NK-92 (cell line): ENCODE data around the gene MTHFR.

ENCODE experiments used
- DNase-seq: peaks from one replicate; lab custom pipeline; 2025; ENCODE audit not compliant: unreplicated experiment; lab: John Stamatoyannopoulos, UW

The MTHFR gene

GRCh38 chr1:11805422-11806306 is at the start of gene MTHFR, which contains the start of gene CLCN6:
MTHFR (minus strand) TSS chr1:11805964; CDS start chr1:11803116, 2,848 bp downstream.
CLCN6 (plus strand) TSS chr1:11806191; CDS start chr1:11806263, 72 bp downstream.
- DNase-seq, result peak; percentile 94

GRCh38 chr1:11855430-11855829 is 49.7 kb upstream of the MTHFR start:
- no peak for DNase-seq

GRCh38 chr1:11854519-11854918 is 48.8 kb upstream of the MTHFR start:
- no peak for DNase-seq

DNA sequence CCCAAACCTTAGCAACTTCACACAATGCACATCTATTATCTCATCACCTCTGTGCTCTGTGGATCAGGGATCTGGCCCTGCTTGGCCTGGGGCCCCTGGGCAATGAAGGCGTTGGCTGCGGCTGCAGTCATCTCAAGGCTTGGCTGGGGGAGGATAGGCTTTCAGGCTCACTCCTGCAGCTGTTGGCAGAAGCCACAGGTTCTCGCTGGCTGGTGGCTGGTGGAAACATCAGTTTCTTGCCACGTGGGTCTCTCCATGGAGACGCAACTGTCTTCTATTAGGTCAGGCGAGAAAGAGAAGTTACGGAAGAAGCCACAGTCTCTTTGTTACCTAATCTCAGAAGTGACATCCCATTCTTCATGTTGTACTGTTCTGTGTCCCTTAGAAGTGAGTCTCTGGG is 45.4 kb upstream of the MTHFR start:
- DNase-seq, result no peak

GRCh38 chr1:11850156-11850555 is 44.4 kb upstream of the MTHFR start:
- no peak for DNase-seq

GRCh38 chr1:11848373-11848700 is 42.6 kb upstream of the MTHFR start:
- no peak for DNase-seq

GRCh38 chr1:11847667-11848372 is 42.1 kb upstream of the MTHFR start, which contains the start of gene NPPA:
NPPA (minus strand) TSS chr1:11847783; CDS start chr1:11847684, 99 bp downstream.
- no peak for DNase-seq

DNA sequence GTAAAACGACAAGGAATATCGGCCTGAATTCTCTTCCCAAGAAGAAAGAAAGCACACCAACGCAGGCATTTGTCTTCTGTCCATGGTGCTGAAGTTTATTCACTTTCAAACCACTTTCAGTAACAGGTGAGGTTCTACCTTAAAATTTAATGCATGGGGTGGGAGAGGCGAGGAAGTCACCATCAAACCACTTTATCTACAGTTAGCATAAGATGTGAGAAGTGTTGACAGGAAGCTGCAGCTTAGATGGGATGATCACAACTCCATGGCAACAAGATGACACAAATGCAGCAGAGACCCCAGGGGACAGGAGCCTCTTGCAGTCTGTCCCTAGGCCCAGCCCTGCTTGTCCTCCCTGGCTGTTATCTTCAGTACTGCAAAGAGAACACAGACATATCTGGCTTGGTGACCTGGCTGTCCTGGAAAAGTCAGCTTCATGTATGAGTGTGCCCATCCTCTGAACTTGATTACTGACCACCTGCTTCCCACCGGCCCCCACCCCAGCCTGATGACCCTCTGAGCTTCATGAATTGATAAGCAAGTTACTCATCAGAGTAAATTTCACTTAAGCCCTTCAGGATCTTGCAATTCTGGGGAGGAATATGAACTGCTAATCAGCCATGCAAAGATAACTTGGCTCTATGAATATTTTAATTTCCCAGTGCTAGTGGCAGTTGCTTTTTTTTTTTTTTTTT is 40.0 kb upstream of the MTHFR start:
- no peak for DNase-seq

GRCh38 chr1:11842154-11843041 is 36.6 kb upstream of the MTHFR start:
- no peak for DNase-seq

DNA sequence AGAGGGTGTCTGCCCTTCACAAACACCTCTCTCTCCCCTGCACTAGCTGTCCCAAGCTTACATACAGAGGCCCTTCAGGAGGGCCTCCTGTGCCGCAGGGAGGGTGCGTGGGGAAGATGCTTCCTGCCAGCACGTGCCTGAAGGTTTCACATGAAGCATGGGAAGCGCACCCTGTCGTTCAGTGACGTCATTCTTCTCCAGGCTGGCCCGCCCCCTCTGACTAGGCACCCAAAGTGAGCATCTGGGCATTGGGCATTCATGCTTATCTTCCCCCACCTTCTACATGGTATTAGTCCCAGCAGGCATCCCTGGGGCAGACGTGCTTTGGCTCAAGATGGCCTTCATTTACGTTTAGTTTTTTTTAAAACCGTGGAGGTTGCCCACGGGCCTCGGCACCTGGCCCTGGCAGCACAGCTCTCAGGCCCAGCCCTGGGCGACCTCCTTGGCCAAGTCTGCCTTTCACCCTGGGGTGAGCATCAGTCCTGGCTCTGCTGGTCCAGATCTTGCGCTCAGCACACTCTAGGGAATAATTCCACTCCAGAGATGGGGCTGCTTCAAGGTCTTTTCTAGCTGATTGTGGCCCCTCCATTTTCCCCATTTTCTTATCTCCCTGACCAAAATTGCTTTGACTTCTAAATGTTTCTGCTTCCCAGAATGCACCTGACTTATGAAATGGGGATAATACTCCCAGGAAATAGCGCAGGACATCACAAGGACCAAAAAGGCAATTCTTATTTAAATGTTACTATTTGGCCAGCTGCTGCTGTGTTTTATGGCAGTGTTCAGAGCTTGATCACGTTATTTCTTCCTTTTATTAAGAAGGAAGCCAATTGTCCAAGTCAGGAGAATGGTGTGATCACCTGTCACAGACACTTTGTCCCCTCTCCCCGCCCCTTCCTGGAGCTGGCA is 35.7 kb upstream of the MTHFR start:
- no peak for DNase-seq

- DNase-seq, result no peak
Observed at GRCh38 chr1:11839727-11840705, 34.3 kb upstream of the MTHFR start.

GRCh38 chr1:11838349-11839272 is 32.8 kb upstream of the MTHFR start:
- no peak for DNase-seq

GRCh38 chr1:11837767-11838348 is 32.1 kb upstream of the MTHFR start:
- no peak for DNase-seq

GRCh38 chr1:11836955-11837766 is 31.4 kb upstream of the MTHFR start:
- DNase-seq, result no peak

- DNase-seq, result no peak
Observed at GRCh38 chr1:11835441-11836225, 29.9 kb upstream of the MTHFR start.
